ENCODE data around the gene TNNT1. TPM values are rescaled to one million over a fixed set of nuclear protein-coding genes. Genes with fewer than 3 reads are reported as not detected.

The TNNT1 gene
- total RNA-seq, 4 donors from 2014 or later = 13.6 to 46.7 (median 19.6) TPM

- TF ChIP-seq POLR2A (IDR thresholded peaks at IDR 0.05) = no peak
- TF ChIP-seq EP300 (IDR thresholded peaks at IDR 0.05) = no peak
- TF ChIP-seq CTCF (IDR thresholded peaks at IDR 0.05) = peak; percentile 74 to 85
- no peak overlapping the region for H3K27ac ChIP-seq
- no peaks in the 10 kb centered on the region for H3K36me3 ChIP-seq
- peaks cover 70% of the 10 kb centered on the region for H3K27me3 ChIP-seq
- H3K9me3 ChIP-seq = no peaks in the 10 kb centered on the region
- no peak overlapping the region for H3K4me3 ChIP-seq
- 3% methylated on average over 24 of the region's 33 CpGs for WGBS
- DNase-seq (ENCODE audit: low spot score in 2 of 2) = peak in 1 of 2 donors; percentile 88
- peaks cover 33% of the 10 kb centered on the region for H3K4me1 ChIP-seq
These were observed 11.4 kb upstream of the TNNT1 start for GRCh38 chr19:55160128-55160985.

GRCh38 chr19:55158848-55159749 lies 10.1 kb upstream of the TNNT1 start:
- Histone ChIP-seq H3K9me3 (no peaks in the 10 kb centered on the region), H3K4me3 (no peak overlapping the region), H3K36me3 (no peaks in the 10 kb centered on the region), H3K27me3 (peaks cover 73% of the 10 kb centered on the region), H3K4me1 (peaks cover 33% of the 10 kb centered on the region), H3K27ac (no peak overlapping the region)
- WGBS = 43% methylated on average over 17 of the region's 18 CpGs
- TF ChIP-seq EP300 (IDR thresholded peaks at IDR 0.05) (no peak), POLR2A (IDR thresholded peaks at IDR 0.05) (no peak), CTCF (IDR thresholded peaks at IDR 0.05) (no peak), POLR2AphosphoS5 (IDR thresholded peaks at IDR 0.05) (no peak)
- DNase-seq (ENCODE audit: low spot score in 2 of 2) = no peak

- H3K9me3 ChIP-seq = no peaks in the 10 kb centered on the region
- H3K27me3 ChIP-seq = peaks cover 71% of the 10 kb centered on the region
These were observed 9.4 kb upstream of the TNNT1 start for GRCh38 chr19:55158423-55158822.

GRCh38 chr19:55157064-55157908 lies 8.3 kb upstream of the TNNT1 start, which contains the start of gene TNNI3:
Gene TNNI3, minus strand, starts transcription at chr19:55157732. Its CDS starts 143 bp downstream, at chr19:55157589.
- DNase-seq (ENCODE audit: low spot score in 2 of 2) = no peak
- TF ChIP-seq CTCF (IDR thresholded peaks at IDR 0.05) (no peak), EP300 (IDR thresholded peaks at IDR 0.05) (no peak), POLR2AphosphoS5 (IDR thresholded peaks at IDR 0.05) (no peak), POLR2A (IDR thresholded peaks at IDR 0.05) (no peak)
- H3K36me3 ChIP-seq = no peaks in the 10 kb centered on the region
- H3K4me1 ChIP-seq = peaks cover 33% of the 10 kb centered on the region
- 9% methylated on average over 7 of the region's 39 CpGs for WGBS
- no peaks in the 10 kb centered on the region for H3K9me3 ChIP-seq
- H3K4me3 ChIP-seq = peak within 1 kb of the TSS; percentile 30
- H3K27me3 ChIP-seq = peaks cover 69% of the 10 kb centered on the region
- H3K27ac ChIP-seq = no peak within 1 kb of the TSS

More at GRCh38 chr19:55158423-55158822, 9.4 kb upstream of the TNNT1 start:
- Histone ChIP-seq H3K4me1 (peaks cover 33% of the 10 kb centered on the region), H3K36me3 (no peaks in the 10 kb centered on the region), H3K4me3 (no peak overlapping the region), H3K27ac (no peak overlapping the region)
- WGBS = 66% methylated on average over 4 of the region's 4 CpGs
- no peak for DNase-seq (ENCODE audit: low spot score in 2 of 2)
- TF ChIP-seq CTCF (IDR thresholded peaks at IDR 0.05) = no peak
- TF ChIP-seq POLR2A (IDR thresholded peaks at IDR 0.05) = no peak
- no peak for TF ChIP-seq EP300 (IDR thresholded peaks at IDR 0.05)
- no peak for TF ChIP-seq POLR2AphosphoS5 (IDR thresholded peaks at IDR 0.05)

All from suprapubic skin (tissue), 4 donors.